DND-41 (cell line): ENCODE results near the gene GUF1.

Source experiments
- CTCF ChIP-seq: IDR thresholded peaks from 2 replicates; pipeline ENCODE4 v1.5.1; 2012; ENCODE audit warnings: borderline replicate concordance, low read length, moderate library complexity, mild to moderate bottlenecking; ENCODE audit not compliant: poor library complexity, severe bottlenecking; ENCODE audit errors: extremely low read depth
- EZH2 ChIP-seq: IDR thresholded peaks from 3 replicates; pipeline ENCODE4 v1.6.1; 2012; ENCODE audit warnings: borderline replicate concordance, low read depth, mild to moderate bottlenecking, moderate library complexity, low read length, inconsistent platforms; ENCODE audit not compliant: severe bottlenecking

- TF ChIP-seq CTCF (no peak), EZH2 (no peak)
These were observed 26.8 kb upstream of the GUF1 start, which contains the start of gene YIPF7 for GRCh38 chr4:44651425-44651824.
